Loucy (cell line): ENCODE results near the gene DDA1.

ENCODE experiments used
- H2AFZ ChIP-seq: fragments of 200-600 bp; sonication (generic); 2 replicates; pipeline ENCODE4 v1.6.0; 2016; ENCODE audit warnings: antibody characterized with exemption, mild to moderate bottlenecking, low read length, moderate library complexity
- H3F3A ChIP-seq: fragments of 200-600 bp; 2 replicates; pipeline ENCODE4 v1.6.0; 2016; ENCODE audit warnings: antibody characterized with exemption, low read depth, mild to moderate bottlenecking
- H3K27me3 ChIP-seq: fragments of 200-600 bp; sonication (generic); 2 replicates; pipeline ENCODE4 v1.6.1; 2014; ENCODE audit warnings: low read length, mild to moderate bottlenecking; ENCODE audit not compliant: insufficient read depth, poor library complexity, severe bottlenecking
- H3K36me3 ChIP-seq: fragments of 200-600 bp; sonication (generic); 2 replicates; pipeline ENCODE4 v1.6.1; 2016; ENCODE audit warnings: low read length; ENCODE audit not compliant: insufficient read depth
- H3K4me1 ChIP-seq: fragments of 200-600 bp; sonication (generic); 2 replicates; pipeline ENCODE4 v1.5.1; 2014; ENCODE audit warnings: low read length, mild to moderate bottlenecking; ENCODE audit not compliant: insufficient read depth, poor library complexity, severe bottlenecking
- H3K4me2 ChIP-seq: fragments of 200-600 bp; sonication (generic); 2 replicates; pipeline ENCODE4 v1.6.0; 2014; ENCODE audit warnings: antibody characterized with exemption, low read length, low read depth, mild to moderate bottlenecking; ENCODE audit not compliant: poor library complexity, severe bottlenecking
- H3K4me3 ChIP-seq: fragments of 200-600 bp; sonication (generic); 2 replicates; pipeline ENCODE4 v1.5.1; 2014; ENCODE audit warnings: low read length, mild to moderate bottlenecking, mixed read lengths; ENCODE audit not compliant: poor library complexity, severe bottlenecking
- H3K79me2 ChIP-seq: fragments of 200-600 bp; sonication (generic); 2 replicates; pipeline ENCODE4 v1.6.1; 2014; ENCODE audit warnings: low read length; ENCODE audit not compliant: insufficient read depth
- H3K9ac ChIP-seq: fragments of 200-600 bp; sonication (generic); 2 replicates; pipeline ENCODE4 v1.6.0; 2014; ENCODE audit warnings: mild to moderate bottlenecking, low read depth, low read length, moderate library complexity; ENCODE audit not compliant: poor library complexity, severe bottlenecking
- H3K9me2 ChIP-seq: fragments of 200-600 bp; sonication (generic); replicated peaks from 2 replicates; pipeline ENCODE4 v1.6.1; 2016; ENCODE audit warnings: low read depth, low read length, mixed read lengths
- H3K9me3 ChIP-seq: fragments of 200-600 bp; sonication (generic); 2 replicates; pipeline ENCODE4 v1.6.1; 2014; ENCODE audit warnings: mild to moderate bottlenecking, antibody characterized with exemption, low read length, low read depth; ENCODE audit not compliant: insufficient read depth
- H4K20me1 ChIP-seq: fragments of 200-600 bp; sonication (generic); 2 replicates; pipeline ENCODE4 v1.6.0; 2014; ENCODE audit warnings: antibody characterized with exemption, low read length, mild to moderate bottlenecking; ENCODE audit not compliant: insufficient read depth, poor library complexity, severe bottlenecking
- CTCF ChIP-seq: fragments of 200-600 bp; sonication (generic); conservative IDR thresholded peaks from 2 replicates; pipeline ENCODE4 v1.5.1; 2014; ENCODE audit warnings: mild to moderate bottlenecking, antibody characterized with exemption, low read length
- EZH2phosphoT487 ChIP-seq: fragments of 200-600 bp; IDR thresholded peaks from 2 replicates; pipeline ENCODE4 v1.6.1; 2018; ENCODE audit warnings: antibody characterized with exemption, mild to moderate bottlenecking, moderate library complexity, borderline replicate concordance

The DDA1 gene

GRCh38 chr19:17333611-17334413 is 24.4 kb downstream of the DDA1 start:
- Histone ChIP-seq H3K4me3 (peak overlapping the region; percentile 95), H4K20me1 (peaks cover 6% of the 10 kb centered on the region), H3K4me1 (peaks cover 27% of the 10 kb centered on the region), H3F3A (peaks cover 6% of the 10 kb centered on the region; the same call in 1 of the 2 replicates), H3K4me2 (peak overlapping the region; percentile 64), H3K9me2 (no peaks in the 10 kb centered on the region), H3K27me3 (no peaks in the 10 kb centered on the region), H3K9me3 (no peaks in the 10 kb centered on the region), H3K79me2 (peaks cover 17% of the 10 kb centered on the region; the same call in 1 of the 2 replicates), H3K36me3 (no peaks in the 10 kb centered on the region), H3K9ac (peak overlapping the region; percentile 87), H2AFZ (peak overlapping the region; percentile 97)
- no peak for TF ChIP-seq EZH2phosphoT487
- TF ChIP-seq CTCF = no peak

- Histone ChIP-seq H3K79me2 (peaks cover 19% of the 10 kb centered on the region; the same call in 1 of the 2 replicates), H3K4me3 (peak within 1 kb of the TSS; percentile 95), H3F3A (peaks cover 6% of the 10 kb centered on the region; the same call in 1 of the 2 replicates), H3K36me3 (no peaks in the 10 kb centered on the region), H3K4me2 (peak within 1 kb of the TSS; percentile 64), H2AFZ (peak within 1 kb of the TSS; percentile 97), H4K20me1 (peaks cover 6% of the 10 kb centered on the region), H3K27me3 (no peaks in the 10 kb centered on the region), H3K9ac (peak within 1 kb of the TSS; percentile 87), H3K4me1 (peaks cover 27% of the 10 kb centered on the region), H3K9me2 (no peaks in the 10 kb centered on the region), H3K9me3 (no peaks in the 10 kb centered on the region)
- no peak for TF ChIP-seq CTCF
- no peak for TF ChIP-seq EZH2phosphoT487
These were observed 25.3 kb downstream of the DDA1 start, which contains the start of gene ANO8 for GRCh38 chr19:17334414-17335409. Gene ANO8, minus strand, starts transcription at chr19:17334855. Its CDS starts 185 bp downstream, at chr19:17334670.

- peaks cover 27% of the 10 kb centered on the region for H3K4me1 ChIP-seq
- no peaks in the 10 kb centered on the region for H3K9me3 ChIP-seq
- peaks cover 19% of the 10 kb centered on the region; the same call in 1 of the 2 replicates for H3K79me2 ChIP-seq
- H3K27me3 ChIP-seq = no peaks in the 10 kb centered on the region
- no peak overlapping the region for H3K4me3 ChIP-seq
- H3K9ac ChIP-seq = no peak overlapping the region
- no peak overlapping the region for H2AFZ ChIP-seq
- peak overlapping the region; percentile 64 for H3K4me2 ChIP-seq
- H4K20me1 ChIP-seq = peaks cover 6% of the 10 kb centered on the region
- H3K9me2 ChIP-seq = no peaks in the 10 kb centered on the region
- no peaks in the 10 kb centered on the region for H3K36me3 ChIP-seq
- peaks cover 6% of the 10 kb centered on the region; the same call in 1 of the 2 replicates for H3F3A ChIP-seq
- TF ChIP-seq CTCF (no peak), EZH2phosphoT487 (no peak)
These were observed 26.2 kb downstream of the DDA1 start for GRCh38 chr19:17335575-17335974.
